Keratinocyte (primary cell): ENCODE data around the gene FBLN5. TPM values are rescaled to one million over a fixed set of nuclear protein-coding genes. Genes with fewer than 3 reads are reported as not detected.

Source experiments
- DNase-seq: peaks from one replicate; pipeline ENCODE4 v3.0.0-alpha.2; 2011; ENCODE audit warnings: low read depth, missing footprints, low spot score
- FAIRE-seq: peaks from 2 replicates; lab custom pipeline; 2011; peaks lifted over from hg19 to GRCh38; lab: Jason Lieb, UNC
- H2AFZ ChIP-seq: 2 replicates; pipeline ENCODE4 v1.6.0; 2012; ENCODE audit warnings: low read length, control low read depth, inconsistent platforms; ENCODE audit not compliant: control insufficient read depth
- H3K27ac ChIP-seq: 2 replicates; pipeline ENCODE4 v1.5.1; 2011; ENCODE audit warnings: low read length; ENCODE audit not compliant: control insufficient read depth, insufficient read depth
- H3K27me3 ChIP-seq: 3 replicates; pipeline ENCODE4 v1.6.0; 2011; ENCODE audit warnings: low read length; ENCODE audit not compliant: control insufficient read depth, insufficient read depth; ENCODE audit errors: extremely low read depth
- H3K36me3 ChIP-seq, 2 experiments: 2 replicates in 1 of 2; 3 replicates in 1 of 2; pipeline ENCODE4 v1.5.1; 2011; ENCODE audit warnings: low read length in 2 of 2, mild to moderate bottlenecking in 1 of 2; ENCODE audit not compliant: control insufficient read depth in 2 of 2, insufficient read depth in 2 of 2; ENCODE audit errors: extremely low read depth in 1 of 2
- H3K4me1 ChIP-seq: 3 replicates; pipeline ENCODE4 v1.5.1; 2011; ENCODE audit warnings: low read length; ENCODE audit not compliant: control insufficient read depth, insufficient read depth; ENCODE audit errors: extremely low read depth
- H3K4me2 ChIP-seq: 3 replicates; pipeline ENCODE4 v1.6.0; 2011; ENCODE audit warnings: low read depth, low read length; ENCODE audit not compliant: control insufficient read depth, insufficient read depth; ENCODE audit errors: extremely low read depth
- H3K4me3 ChIP-seq, 3 experiments: fragments of 200-600 bp in 1 of 3; sonication (generic) in 1 of 3; 2 replicates in 2 of 3; 3 replicates in 1 of 3; pipeline ENCODE4 v1.5.1; 2011 to 2016; ENCODE audit warnings: low read length in 3 of 3, mild to moderate bottlenecking in 3 of 3, control low read depth in 2 of 3, inconsistent platforms in 1 of 3, low read depth in 1 of 3, mixed read lengths in 1 of 3, mixed run types in 1 of 3, moderate library complexity in 1 of 3; ENCODE audit not compliant: control insufficient read depth in 2 of 3, insufficient read depth in 2 of 3; ENCODE audit errors: extremely low read depth in 1 of 3
- H3K79me2 ChIP-seq: 2 replicates; pipeline ENCODE4 v1.6.0; 2012; ENCODE audit warnings: low read length; ENCODE audit not compliant: control insufficient read depth, insufficient read depth
- H3K9ac ChIP-seq: 3 replicates; pipeline ENCODE4 v1.6.0; 2011; ENCODE audit warnings: low read length; ENCODE audit not compliant: control insufficient read depth, insufficient read depth; ENCODE audit errors: extremely low read depth
- H3K9me1 ChIP-seq: 3 replicates; pipeline ENCODE4 v1.6.0; 2011; ENCODE audit warnings: low read length; ENCODE audit not compliant: control insufficient read depth, insufficient read depth; ENCODE audit errors: extremely low read depth
- H3K9me3 ChIP-seq: 2 replicates; pipeline ENCODE4 v1.5.1; 2012; ENCODE audit warnings: low read depth, low read length; ENCODE audit not compliant: control insufficient read depth
- H4K20me1 ChIP-seq: 3 replicates; pipeline ENCODE4 v1.6.0; 2011; ENCODE audit warnings: low read length; ENCODE audit not compliant: control insufficient read depth, insufficient read depth; ENCODE audit errors: extremely low read depth
- CTCF ChIP-seq, 3 experiments: IDR thresholded peaks in 1 of 3; conservative IDR thresholded peaks in 1 of 3; optimal IDR thresholded peaks in 1 of 3; 2 replicates in 2 of 3; 3 replicates in 1 of 3; pipeline versions ENCODE3 to v1.5.1; 2011; ENCODE audit warnings: low read length in 3 of 3, mild to moderate bottlenecking in 3 of 3, moderate library complexity in 2 of 3, control low read depth in 1 of 3, inconsistent platforms in 1 of 3; ENCODE audit not compliant: insufficient read depth in 2 of 3; ENCODE audit errors: extremely low read depth in 1 of 3
- EZH2 ChIP-seq: IDR thresholded peaks from one replicate; pipeline ENCODE4 v1.6.1; 2012; ENCODE audit warnings: inconsistent platforms, mild to moderate bottlenecking, low read length, moderate library complexity
- dilution Hi-C: fragments of 300-500 bp; cut with MboI; formaldehyde crosslinking; loops from one replicate; pipeline ENCODE4 v1.7.0; 2020; ENCODE audit warnings: low sequenced_read_pairs; ENCODE audit not compliant: extremely low pct_ligation_motif_present
- polyA plus RNA-seq, 5 experiments: library from polyadenylated mRNA; depleted of rRNA in 3 of 5; stranded (reverse) in 3 of 5; stranded (forward) in 1 of 5; unstranded in 1 of 5; fragments of >200 nt; gene quantifications; 1 replicate in 1 of 5; 2 replicates in 3 of 5; 3 replicates in 1 of 5; pipeline versions ENCODE4 v1.2.1 to v1.2.3, GENCODE V29; 2011 to 2012; ENCODE audit warnings: missing spikeins in 2 of 5, low read depth in 1 of 5, low replicate concordance in 1 of 5

FBLN5 gene
- polyA plus RNA-seq, 1 donor (not counting 4 experiments of a cell fraction or from before 2014, with no cell fraction given): 0.10 TPM

GRCh38 chr14:91935586-91935985 lies 11.9 kb downstream of the FBLN5 start:
- H3K4me2 ChIP-seq: no peak overlapping the region
- H3K9me3 ChIP-seq: no peaks in the 10 kb centered on the region
- dilution Hi-C loops: no loop called here
- H3K9me1 ChIP-seq: no peaks in the 10 kb centered on the region
- H2AFZ ChIP-seq: no peak overlapping the region
- no peak for FAIRE-seq
- H3K9ac ChIP-seq: no peak overlapping the region
- H3K27me3 ChIP-seq: peaks cover 4% of the 10 kb centered on the region
- TF ChIP-seq EZH2: no peak
- TF ChIP-seq CTCF (optimal IDR thresholded peaks at IDR 0.05 in 1 of 3, IDR thresholded peaks at IDR 0.05 in 1 of 3, conservative IDR thresholded peaks at IDR 0.05 in 1 of 3; ENCODE audit: extremely low read depth in 1 of 3, insufficient read depth in 2 of 3, low read length in 3 of 3): no peak
- H3K4me1 ChIP-seq: no peaks in the 10 kb centered on the region
- H4K20me1 ChIP-seq: no peaks in the 10 kb centered on the region
- H3K4me3 ChIP-seq: no peak overlapping the region
- DNase-seq: no peak
- H3K79me2 ChIP-seq: no peaks in the 10 kb centered on the region
- H3K36me3 ChIP-seq: no peaks in the 10 kb centered on the region
- no peak overlapping the region for H3K27ac ChIP-seq

DNA sequence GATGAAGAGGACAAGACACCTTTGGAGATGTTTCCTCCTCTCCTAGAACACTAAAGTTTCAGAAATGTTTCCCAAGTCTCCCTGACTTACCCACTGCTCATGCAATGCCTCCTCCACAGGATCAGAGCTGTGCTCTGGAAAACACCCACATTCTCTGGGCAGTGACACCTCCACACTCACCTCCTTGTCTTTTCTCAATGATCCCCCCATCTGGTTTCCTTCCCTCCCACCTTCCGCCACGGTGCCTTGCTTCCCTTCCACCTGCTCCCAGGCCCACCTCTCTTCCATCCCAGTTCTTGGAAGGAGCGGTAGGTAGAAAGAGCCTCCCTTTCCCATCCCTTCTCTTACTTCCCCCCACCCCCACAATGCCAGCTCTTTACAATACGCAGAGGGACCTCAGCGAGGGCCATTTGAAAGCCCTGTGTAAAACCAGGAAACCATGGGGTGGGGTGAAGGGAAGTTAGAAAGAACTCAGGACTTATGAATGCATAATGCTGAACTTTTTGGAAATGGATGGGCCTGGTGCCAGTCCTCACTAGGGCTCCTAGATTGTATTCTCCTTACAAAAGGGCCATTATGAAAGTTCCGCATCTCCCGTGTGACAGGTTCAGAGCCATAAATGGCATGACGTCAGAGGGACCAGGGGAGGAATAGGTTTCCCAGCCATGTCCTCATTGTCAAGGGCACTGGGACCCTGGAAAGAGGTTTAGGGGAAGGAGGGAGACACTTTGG lies 12.8 kb downstream of the FBLN5 start:
- DNase-seq (no peak), FAIRE-seq (no peak)
- dilution Hi-C loops: no loop called here
- TF ChIP-seq CTCF (optimal IDR thresholded peaks at IDR 0.05 in 1 of 3, IDR thresholded peaks at IDR 0.05 in 1 of 3, conservative IDR thresholded peaks at IDR 0.05 in 1 of 3; ENCODE audit: extremely low read depth in 1 of 3, insufficient read depth in 2 of 3, low read length in 3 of 3) (no peak), EZH2 (no peak)
- Histone ChIP-seq H3K4me3 (no peak overlapping the region), H3K4me2 (no peak overlapping the region), H3K9me3 (no peaks in the 10 kb centered on the region), H3K4me1 (no peaks in the 10 kb centered on the region), H3K27ac (no peak overlapping the region), H3K36me3 (no peaks in the 10 kb centered on the region), H4K20me1 (no peaks in the 10 kb centered on the region), H2AFZ (no peak overlapping the region), H3K27me3 (peaks cover 4% of the 10 kb centered on the region), H3K79me2 (no peaks in the 10 kb centered on the region), H3K9ac (no peak overlapping the region), H3K9me1 (no peaks in the 10 kb centered on the region)
